ENCODE measurements around the gene XK. TPM values are rescaled to one million over a fixed set of nuclear protein-coding genes. Genes with fewer than 3 reads are reported as not detected.

Gene XK, protein sequence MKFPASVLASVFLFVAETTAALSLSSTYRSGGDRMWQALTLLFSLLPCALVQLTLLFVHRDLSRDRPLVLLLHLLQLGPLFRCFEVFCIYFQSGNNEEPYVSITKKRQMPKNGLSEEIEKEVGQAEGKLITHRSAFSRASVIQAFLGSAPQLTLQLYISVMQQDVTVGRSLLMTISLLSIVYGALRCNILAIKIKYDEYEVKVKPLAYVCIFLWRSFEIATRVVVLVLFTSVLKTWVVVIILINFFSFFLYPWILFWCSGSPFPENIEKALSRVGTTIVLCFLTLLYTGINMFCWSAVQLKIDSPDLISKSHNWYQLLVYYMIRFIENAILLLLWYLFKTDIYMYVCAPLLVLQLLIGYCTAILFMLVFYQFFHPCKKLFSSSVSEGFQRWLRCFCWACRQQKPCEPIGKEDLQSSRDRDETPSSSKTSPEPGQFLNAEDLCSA
- not detected in 2 replicates for total RNA-seq (2013; cell fraction: nucleolus; rRNA removed)
- total RNA-seq (2014; rRNA removed): not detected in 2 replicates
- not detected in 2 replicates for total RNA-seq (2014; rRNA removed; fragmentation: Illumina TruSeq; extraction: Trizol)
- total RNA-seq (2021): not detected in 2 replicates
- polyA plus RNA-seq (2011; ENCODE audit: low read depth): not detected
- polyA plus RNA-seq (2011; rRNA removed): not detected in 2 replicates
- not detected in 2 replicates for polyA plus RNA-seq (2011; cell fraction: cytosol; rRNA removed)
- polyA plus RNA-seq (2011; cell fraction: nucleus; rRNA removed): not detected in 2 replicates
- 0.03 TPM in 1 of 2 replicates, not detected in the other for polyA plus RNA-seq (2012)
- polyA plus RNA-seq (2014; fragmentation: Illumina TruSeq; extraction: Trizol): 0.08 TPM in 1 of 2 replicates, not detected in the other
- polyA plus RNA-seq (2014; fragmentation: Nextera tagmentation; extraction: Ambion mirVana): not detected
- polyA plus RNA-seq (2014; rRNA removed): not detected in 2 replicates
- polyA plus RNA-seq (2016; fragmentation: Nextera tagmentation; extraction: Ambion mirVana): not detected
- polyA minus RNA-seq (2011; rRNA and poly(A)+ RNA removed): 0.07 TPM in 1 of 2 replicates, not detected in the other
- 0.27 and 0.42 TPM in 2 replicates for polyA minus RNA-seq (2011; cell fraction: cytosol; rRNA and poly(A)+ RNA removed)
- under 0.01 and 0.19 TPM in 2 replicates for polyA minus RNA-seq (2011; cell fraction: nucleus; rRNA and poly(A)+ RNA removed)
- not detected for Bru-seq, nascent RNA
- BruChase-seq, experiment 1, labeled RNA remaining after a 6-hour chase: not detected
- percentile 12 among the genes with signal in this experiment for BruChase-seq, experiment 2, labeled RNA remaining after a 2-hour chase
- long read RNA-seq, experiment 1: 0 reads
- long read RNA-seq, experiment 2: 0 reads

DNA sequence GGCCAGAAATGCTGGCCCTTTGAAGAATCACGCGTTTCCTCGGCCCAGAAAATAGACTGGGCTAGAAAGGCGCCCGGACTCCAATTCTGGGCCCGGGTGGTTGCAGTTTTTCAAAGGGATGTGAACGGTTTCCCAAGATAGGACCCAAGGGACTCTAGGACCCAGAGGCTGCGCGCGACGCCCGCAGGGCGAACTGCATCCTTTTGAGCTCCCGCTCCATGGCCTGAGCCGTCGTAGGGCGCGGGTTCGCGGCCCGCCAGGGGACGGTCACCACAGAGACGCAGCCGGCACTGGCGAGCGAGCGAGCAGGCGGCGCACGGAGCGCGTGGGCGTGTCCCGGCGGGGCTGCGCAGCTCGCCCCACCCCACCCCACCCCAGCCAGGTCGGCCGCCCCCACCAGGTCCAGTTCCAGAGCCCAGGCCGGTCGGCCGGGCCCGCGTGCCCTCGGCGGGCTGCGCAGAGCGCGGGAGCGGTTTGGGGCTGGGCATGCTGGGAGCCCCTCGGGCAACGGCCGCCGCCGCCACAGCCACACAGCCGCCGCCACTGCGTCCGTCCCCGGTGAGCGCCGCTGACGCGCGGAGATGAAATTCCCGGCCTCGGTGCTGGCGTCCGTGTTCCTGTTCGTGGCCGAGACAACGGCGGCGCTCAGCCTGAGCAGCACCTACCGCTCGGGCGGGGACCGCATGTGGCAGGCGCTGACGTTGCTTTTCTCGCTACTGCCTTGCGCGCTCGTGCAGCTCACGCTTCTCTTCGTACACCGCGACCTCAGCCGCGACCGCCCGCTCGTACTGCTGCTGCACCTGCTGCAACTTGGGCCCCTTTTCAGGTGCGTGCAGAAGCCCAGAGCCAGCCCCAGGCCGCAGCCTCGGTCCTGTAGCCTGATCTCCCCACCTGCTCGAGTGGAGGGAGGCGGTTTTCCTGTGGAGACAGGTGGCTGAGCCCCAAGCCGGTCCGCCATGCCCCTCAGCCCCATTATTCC lies at the start of gene XK:
Gene XK, plus strand, starts transcription at position 411 of the 979 bp plus-strand sequence. Its CDS starts 171 bp downstream, at position 582.
- in situ Hi-C loops (cut with MboI): no loop called here
- WGBS (ENCODE audit: insufficient coverage, insufficient replicate concordance, low lambda C conversion rate, missing lambda C conversion rate): 35% methylated on average over 94 of the region's 100 CpGs
- no peak within 1 kb of the TSS; the same call in 1 of the 2 replicates for H3K9ac ChIP-seq (ENCODE audit: control insufficient read depth, insufficient read depth, low read length)
- H3K9me3 ChIP-seq (replicated peaks; ENCODE audit: control insufficient read depth, insufficient read depth, low read length): no peaks in the 10 kb centered on the region
- H3K4me3 ChIP-seq: peak within 1 kb of the TSS; percentile 32; the same call in 1 of the 2 replicates
- intact Hi-C loops (cut with micrococcal nuclease; ENCODE audit: unreplicated experiment): no loop called here
- H3K4me2 ChIP-seq (ENCODE audit: control insufficient read depth, insufficient read depth): peak within 1 kb of the TSS; percentile 58; the same call in 1 of the 2 replicates
- no peaks in the 10 kb centered on the region for H3K36me3 ChIP-seq (ENCODE audit: control insufficient read depth in 2 of 2, insufficient read depth in 2 of 2, low read length in 1 of 2)
- ChIA-PET CTCF (no interaction called here), RAD21 (ENCODE audit: unreplicated experiment) (no interaction called here), POLR2A (no interaction called here), SMC1A (ENCODE audit: uncharacterized antibody, unreplicated experiment) (interaction anchor here (0.8 kb wide), 1 partner anchor 28 kb away, joined by 5 read pairs; no protein-coding TSS in a partner anchor)
- no peak for FAIRE-seq
- H3K27ac ChIP-seq (ENCODE audit: control insufficient read depth, insufficient read depth): no peak within 1 kb of the TSS
- no TSS peak for BruUV-seq (replicated peaks)
- no peaks in the 10 kb centered on the region for H4K20me1 ChIP-seq (ENCODE audit: control insufficient read depth, insufficient read depth)
- ATAC-seq: peak; percentile 79
- DNase-seq (ENCODE audit: low read depth, low spot score): no peak
- H2AFZ ChIP-seq (ENCODE audit: control insufficient read depth, low read depth, low read length): peak within 1 kb of the TSS; percentile 35
- TF ChIP-seq EZH2 (IDR thresholded peaks at IDR 0.05; ENCODE audit: borderline replicate concordance, control insufficient read depth, low read depth, low read length) (no peak), BHLHE40 (IDR thresholded peaks at IDR 0.05; ENCODE audit: borderline replicate concordance in 1 of 2, low read depth in 2 of 2, low read length in 1 of 2) (peak; percentile 24 to 73; a peak in 3 of 4 replicates), SIX5 (IDR thresholded peaks at IDR 0.05; ENCODE audit: low read depth, low read length, severe bottlenecking) (no peak), IKZF1 (conservative IDR thresholded peaks at IDR 0.05) (0 out of 2 replicates have a peak, but pooled peaks have one; percentile 13)
- no peaks in the 10 kb centered on the region for H3K4me1 ChIP-seq (ENCODE audit: control insufficient read depth, insufficient read depth, low read length)
- H3K27me3 ChIP-seq (replicated peaks in 1 of 2; ENCODE audit: control insufficient read depth in 2 of 2, insufficient read depth in 2 of 2, low read length in 1 of 2): no peaks in the 10 kb centered on the region; a peak in 1 of 4 replicates
- H3K79me2 ChIP-seq (ENCODE audit: control insufficient read depth, insufficient read depth, low read length): no peaks in the 10 kb centered on the region
